ENCODE measurements around the gene PABPN1L. TPM values are rescaled to one million over a fixed set of nuclear protein-coding genes. Genes with fewer than 3 reads are reported as not detected.

PABPN1L gene
- total RNA-seq, 1 donor from 2014 or later, result not detected

DNA sequence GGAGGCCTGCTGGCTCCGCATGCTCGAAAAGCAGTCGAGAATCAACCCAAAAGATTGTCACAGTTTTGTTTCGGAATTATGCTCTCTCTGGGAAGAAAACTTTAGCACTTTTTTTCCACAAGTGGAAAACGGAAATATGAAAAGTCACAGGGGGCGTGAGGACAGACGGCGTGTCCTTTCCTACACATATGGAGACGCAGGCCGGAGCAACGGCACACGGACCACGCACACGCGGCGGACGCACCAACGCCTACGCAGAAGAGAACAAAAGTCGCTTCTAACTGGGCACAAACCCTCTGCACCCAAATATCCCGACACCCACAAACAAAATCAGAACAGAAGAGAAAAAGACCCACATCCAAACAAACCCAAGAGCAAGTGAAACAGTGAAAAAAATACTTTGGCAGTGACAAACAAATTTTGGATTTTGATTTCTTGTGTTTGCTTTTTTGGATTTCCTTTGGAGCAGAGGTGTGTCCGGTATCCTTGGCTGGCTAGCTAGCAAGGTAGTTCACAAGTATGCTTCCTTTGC lies 9.3 kb upstream of the PABPN1L start:
- DNase-seq (ENCODE audit: missing footprints), result no peak
- ATAC-seq, result no peak
- intact Hi-C loops (cut with DNase I), result no loop called here

DNA sequence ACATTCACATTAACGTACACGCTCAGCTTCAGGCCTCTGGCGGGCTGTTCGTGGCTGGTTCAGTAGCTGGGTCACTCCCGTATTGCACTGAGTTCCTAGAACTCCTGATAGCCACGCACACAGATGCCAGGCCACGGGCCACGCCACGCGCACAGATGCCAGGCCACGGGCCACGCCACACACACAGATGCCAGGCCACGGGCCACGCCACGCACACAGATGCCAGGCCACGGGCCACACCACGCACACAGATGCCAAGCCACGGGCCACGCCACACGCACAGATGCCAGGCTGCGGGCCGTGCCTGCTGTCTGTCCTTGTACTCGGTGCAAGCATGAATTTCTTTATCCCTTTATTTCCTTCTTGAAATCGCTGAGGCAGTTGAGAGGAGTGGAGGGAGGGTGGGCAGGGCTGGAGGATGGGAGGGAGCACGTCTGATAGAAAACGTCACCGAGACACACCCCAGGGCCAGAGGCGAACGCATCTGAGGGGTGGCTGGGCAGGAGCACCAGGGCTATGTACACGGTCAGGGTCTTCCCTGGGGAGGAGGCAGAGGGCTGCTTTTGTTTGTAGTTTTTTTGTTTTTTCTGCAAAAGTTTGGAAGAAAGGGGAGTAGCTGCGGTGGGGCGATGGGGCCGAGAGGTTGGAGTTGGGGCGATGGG lies 8.6 kb upstream of the PABPN1L start:
- ATAC-seq (no peak), DNase-seq (ENCODE audit: missing footprints) (no peak)
- intact Hi-C loops (cut with DNase I), result no loop called here

- DNase-seq (ENCODE audit: missing footprints), result no peak
- no peak for ATAC-seq
- intact Hi-C loops (cut with DNase I), result no loop called here
Observed at GRCh38 chr16:88872650-88873331, 6.3 kb upstream of the PABPN1L start.

DNA sequence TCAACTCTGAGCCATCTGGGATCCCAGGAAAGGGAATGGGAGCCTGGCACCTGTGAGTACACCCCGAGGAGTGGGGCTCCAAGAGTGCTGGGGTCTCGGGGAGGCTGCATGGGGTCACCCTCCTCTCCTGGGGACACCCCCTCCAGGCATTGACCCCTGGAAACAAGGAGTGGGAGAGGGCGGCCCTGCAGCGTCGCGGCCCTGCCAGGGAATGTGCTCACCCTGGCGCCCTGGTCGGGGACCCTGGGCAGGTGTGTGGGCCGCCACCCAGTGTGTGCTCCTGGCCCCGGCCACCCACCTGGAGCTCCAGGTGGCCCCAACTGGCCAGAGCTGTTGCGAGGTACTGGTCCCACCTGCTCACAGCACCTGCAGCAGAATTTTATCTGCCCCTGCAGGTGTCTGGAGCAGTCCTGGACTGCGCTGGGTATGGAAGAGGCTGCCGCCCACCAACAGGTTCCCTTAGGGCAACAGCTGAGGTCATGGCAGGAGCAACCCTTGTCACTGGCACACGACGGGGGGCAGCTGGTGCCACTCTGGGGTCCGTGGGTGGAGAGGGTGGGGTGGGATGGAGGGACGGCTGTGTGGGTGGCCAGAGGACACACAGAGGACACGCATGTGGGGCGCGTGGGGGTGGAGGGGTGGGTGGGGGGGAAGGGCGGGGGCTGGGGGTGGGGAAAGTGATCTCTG lies 5.4 kb upstream of the PABPN1L start:
- DNase-seq (ENCODE audit: missing footprints) (no peak), ATAC-seq (no peak)
- intact Hi-C loops (cut with DNase I), result no loop called here

DNA sequence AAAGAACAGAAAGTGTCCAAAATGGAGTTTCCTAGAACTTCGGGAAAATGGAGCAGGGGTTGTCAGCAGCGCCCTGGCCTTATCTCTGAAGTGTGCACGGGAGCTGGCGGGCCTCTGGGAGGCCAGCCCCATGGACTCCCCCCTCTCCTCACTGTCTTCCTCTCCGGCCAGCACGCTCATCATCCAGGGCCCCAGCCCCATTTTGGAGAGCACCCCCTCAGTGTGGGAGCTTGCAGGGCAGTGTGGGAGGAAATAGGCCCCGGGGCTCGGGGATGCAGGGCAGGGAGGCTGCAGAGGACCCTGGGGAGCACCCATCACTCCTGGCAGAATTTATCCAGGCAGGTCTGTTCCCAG lies 4.9 kb upstream of the PABPN1L start:
- no peak for ATAC-seq
- intact Hi-C loops (cut with DNase I), result no loop called here

GRCh38 chr16:88870608-88871348 lies 4.3 kb upstream of the PABPN1L start:
- DNase-seq (ENCODE audit: missing footprints), result no peak
- no peak for ATAC-seq
- intact Hi-C loops (cut with DNase I), result no loop called here

More for the DNA sequence above, 4.9 kb upstream of the PABPN1L start:
- DNase-seq (ENCODE audit: missing footprints), result no peak

DNA sequence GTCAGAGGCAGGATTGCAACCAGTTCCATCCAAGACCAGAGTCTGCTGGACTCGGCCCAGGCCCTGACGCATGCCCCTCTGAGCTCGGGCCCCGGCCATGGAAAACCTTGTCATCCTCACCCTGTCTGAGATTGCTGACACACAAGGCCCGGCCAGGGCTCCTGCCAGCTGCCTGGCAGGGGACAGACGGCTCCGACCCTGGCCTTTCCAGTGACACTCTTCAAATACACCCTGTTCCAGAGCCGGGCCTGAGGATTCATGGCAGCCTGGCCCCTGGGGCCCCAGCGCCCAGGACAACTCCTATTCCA lies 3.2 kb upstream of the PABPN1L start:
- peak; percentile 85 for DNase-seq (ENCODE audit: missing footprints)
- intact Hi-C loops (cut with DNase I), result no loop called here

GRCh38 chr16:88868974-88869672 lies 2.7 kb upstream of the PABPN1L start:
- no peak for ATAC-seq
- no peak for DNase-seq (ENCODE audit: missing footprints)
- intact Hi-C loops (cut with DNase I), result no loop called here

More for the DNA sequence above, 3.2 kb upstream of the PABPN1L start:
- ATAC-seq, result peak; percentile 73

DNA sequence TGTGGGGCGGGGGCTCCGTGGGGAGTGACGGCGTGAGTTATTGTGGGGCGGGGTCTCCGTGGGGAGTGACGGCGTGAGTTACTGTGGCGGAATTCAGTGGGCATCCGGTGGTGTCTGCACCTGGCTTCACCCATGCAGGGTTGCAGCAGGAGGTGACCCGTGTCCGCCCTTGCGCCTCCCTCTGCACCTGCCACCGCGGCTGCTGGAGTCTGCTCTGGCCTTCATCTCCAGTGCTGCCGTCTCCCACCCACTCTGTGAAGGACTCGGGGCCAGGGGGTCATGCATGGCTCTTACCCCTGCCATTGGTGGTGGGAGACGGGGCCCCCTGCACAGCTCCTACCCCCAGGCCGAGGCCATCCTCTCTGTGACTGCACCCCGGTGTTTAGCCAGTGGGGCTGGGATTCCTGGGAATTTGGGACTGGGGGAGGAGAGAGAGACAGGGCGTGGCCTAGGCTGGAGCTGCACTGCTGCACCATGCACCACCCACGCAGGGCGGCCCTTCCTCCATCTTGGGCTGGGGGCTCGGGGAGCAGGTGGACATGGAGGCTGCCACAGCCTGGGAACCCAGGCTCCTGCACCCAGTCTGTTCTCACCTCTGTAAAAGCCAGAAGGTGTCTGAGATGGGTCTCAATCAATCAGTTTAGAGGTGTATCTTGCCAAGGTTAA lies 1.3 kb upstream of the PABPN1L start:
- intact Hi-C loops (cut with DNase I), result no loop called here
- DNase-seq (ENCODE audit: missing footprints) (no peak), ATAC-seq (no peak)

GRCh38 chr16:88865742-88866141 lies 718 bp downstream of the PABPN1L start:
- no peak for DNase-seq (ENCODE audit: missing footprints)
- no peak for ATAC-seq
- intact Hi-C loops (cut with DNase I), result no loop called here

- intact Hi-C loops (cut with DNase I), result no loop called here
- ATAC-seq (no peak), DNase-seq (ENCODE audit: missing footprints) (no peak)
Observed at GRCh38 chr16:88865310-88865709, 1.1 kb downstream of the PABPN1L start.

DNA sequence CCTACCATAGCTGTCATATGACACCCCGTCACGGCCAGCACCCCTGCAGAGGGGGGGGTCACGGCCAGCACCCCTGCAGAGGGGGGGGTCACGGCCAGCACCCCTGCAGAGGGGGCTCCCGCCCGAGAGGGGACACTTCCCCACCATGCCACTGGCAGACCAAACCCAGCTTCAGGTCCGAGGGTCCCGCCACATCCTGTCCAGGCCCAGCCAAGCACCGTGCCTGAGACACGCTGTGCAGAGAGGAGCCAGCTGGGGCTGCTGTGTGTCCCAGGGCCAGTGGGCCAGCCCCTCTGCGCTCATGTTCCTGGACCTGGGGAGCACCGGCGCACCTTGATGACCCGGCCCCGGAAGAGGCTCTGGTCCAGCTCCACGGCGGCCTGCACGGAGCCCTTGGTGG lies 1.9 kb downstream of the PABPN1L start:
- no peak for DNase-seq (ENCODE audit: missing footprints)
- intact Hi-C loops (cut with DNase I), result no loop called here
- no peak for ATAC-seq

DNA sequence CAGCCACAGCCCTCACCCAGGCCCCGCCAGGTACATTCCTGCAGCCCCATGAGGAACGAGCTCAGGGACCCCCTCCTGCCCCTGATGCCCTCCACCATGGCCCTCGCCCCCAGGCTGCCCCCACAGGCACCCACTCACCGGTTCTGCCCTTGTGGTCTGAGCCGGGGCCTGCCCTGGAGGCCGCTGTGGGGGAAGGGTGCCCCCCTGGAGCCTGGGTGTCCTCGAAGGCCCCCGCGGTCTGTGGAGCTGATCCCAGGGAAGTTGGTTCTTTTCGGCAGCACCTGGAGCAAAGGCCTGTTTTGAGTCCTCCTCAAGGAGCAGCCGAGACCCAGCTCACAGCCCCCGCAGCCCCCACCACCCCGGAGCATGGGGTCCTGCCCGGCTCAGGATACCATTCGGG lies 2.4 kb downstream of the PABPN1L start:
- no peak for ATAC-seq
- intact Hi-C loops (cut with DNase I), result no loop called here

GRCh38 chr16:88863426-88863825 lies 3.0 kb downstream of the PABPN1L start:
- intact Hi-C loops (cut with DNase I), result no loop called here
- no peak for ATAC-seq
- DNase-seq (ENCODE audit: missing footprints), result no peak

More for the DNA sequence above, 2.4 kb downstream of the PABPN1L start:
- DNase-seq (ENCODE audit: missing footprints), result no peak

DNA sequence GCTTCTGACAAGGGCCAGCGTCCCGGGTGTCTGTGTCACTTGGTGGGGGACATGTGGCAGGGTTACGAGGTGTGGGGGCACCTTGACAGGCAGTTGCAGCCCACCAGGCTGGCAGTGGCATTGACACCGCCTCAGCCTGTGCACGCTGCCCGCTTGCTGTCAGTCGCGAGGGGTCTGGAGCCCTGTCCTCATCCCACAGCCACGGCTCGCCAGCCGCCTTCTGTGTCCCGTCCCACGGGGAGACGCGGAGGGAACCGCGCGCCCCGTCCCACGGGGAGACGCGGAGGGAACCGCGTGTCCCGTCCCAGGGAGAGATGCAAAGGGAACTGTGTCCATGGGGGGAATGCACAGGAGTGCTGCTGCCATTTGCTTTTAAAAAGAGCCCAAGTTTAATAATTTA lies 3.5 kb downstream of the PABPN1L start:
- intact Hi-C loops (cut with DNase I), result no loop called here
- DNase-seq (ENCODE audit: missing footprints), result no peak
- no peak for ATAC-seq

DNA sequence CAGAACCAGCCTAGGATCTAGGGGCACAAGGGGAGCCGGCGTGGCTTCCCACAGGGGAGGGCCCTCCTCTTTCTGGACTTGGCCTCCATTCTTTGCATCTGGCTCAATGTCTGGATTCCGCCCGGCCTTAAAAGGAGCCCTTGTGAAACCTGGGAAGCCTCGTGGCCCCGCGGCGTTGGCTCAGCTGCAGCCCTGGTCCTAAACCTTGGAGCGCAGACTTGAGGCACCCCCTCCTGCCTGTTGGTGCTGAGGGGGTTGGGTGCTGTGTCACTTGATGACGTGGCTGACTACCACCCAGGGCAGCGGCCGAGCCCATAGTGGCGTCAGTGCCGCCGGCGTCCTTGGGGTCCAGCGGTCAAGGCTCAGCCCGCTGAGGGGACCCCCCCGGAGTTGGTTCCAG lies 5.1 kb downstream of the PABPN1L start:
- intact Hi-C loops (cut with DNase I), result no loop called here
- no peak for ATAC-seq
- DNase-seq (ENCODE audit: missing footprints), result no peak

- intact Hi-C loops (cut with DNase I), result loop anchor here (5.0 kb wide), 2 partner anchors 122 to 358 kb away; partner anchors contain the start of gene ZNF778
- DNase-seq (ENCODE audit: missing footprints) (no peak), ATAC-seq (no peak)
Observed at GRCh38 chr16:88859381-88860091, 6.9 kb downstream of the PABPN1L start.

All from Right ventricle myocardium inferior (tissue), 1 donor.